ENCODE results near the gene DSC1.

- TF ChIP-seq CTCF (IDR thresholded peaks at IDR 0.05; ENCODE audit: low read depth, low read length, poor library complexity, severe bottlenecking) (no peak), EZH2phosphoT487 (IDR thresholded peaks at IDR 0.05; ENCODE audit: borderline replicate concordance, low read length) (no peak)
Observed at GRCh38 chr18:31148600-31148999, 14.1 kb downstream of the DSC1 start.

Data from DOHH2 (cell line).